ENCODE results near the gene PAX2.

PAX2 gene

DNA sequence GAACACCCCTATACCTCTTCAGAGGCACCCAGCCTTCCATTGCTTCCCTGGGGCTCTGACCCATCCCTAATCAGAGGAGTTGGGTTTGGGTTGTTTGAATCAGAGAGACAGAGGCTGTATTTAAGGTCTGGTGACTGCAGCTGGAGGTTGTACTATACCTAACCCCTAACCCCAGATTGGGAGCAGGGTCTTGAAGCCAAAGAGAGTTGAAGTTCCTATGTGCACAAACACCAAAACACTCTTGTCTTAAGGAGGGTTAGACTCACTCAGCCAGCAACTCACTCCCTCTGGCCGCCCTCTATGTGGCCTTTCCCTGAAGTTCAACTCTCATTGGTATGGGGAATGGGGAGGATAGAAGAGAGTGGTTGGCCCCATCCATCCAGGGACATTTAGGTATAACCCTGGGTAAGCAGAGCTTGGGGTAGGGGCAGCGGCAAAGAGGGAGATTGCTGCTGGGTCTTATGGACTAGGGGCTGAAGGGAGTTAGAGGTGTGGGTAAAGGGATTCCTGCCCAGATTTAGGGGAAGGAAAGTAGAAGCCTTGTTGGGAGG, 80.0 kb downstream of the PAX2 start:
- DNase-seq = no peak

DNA sequence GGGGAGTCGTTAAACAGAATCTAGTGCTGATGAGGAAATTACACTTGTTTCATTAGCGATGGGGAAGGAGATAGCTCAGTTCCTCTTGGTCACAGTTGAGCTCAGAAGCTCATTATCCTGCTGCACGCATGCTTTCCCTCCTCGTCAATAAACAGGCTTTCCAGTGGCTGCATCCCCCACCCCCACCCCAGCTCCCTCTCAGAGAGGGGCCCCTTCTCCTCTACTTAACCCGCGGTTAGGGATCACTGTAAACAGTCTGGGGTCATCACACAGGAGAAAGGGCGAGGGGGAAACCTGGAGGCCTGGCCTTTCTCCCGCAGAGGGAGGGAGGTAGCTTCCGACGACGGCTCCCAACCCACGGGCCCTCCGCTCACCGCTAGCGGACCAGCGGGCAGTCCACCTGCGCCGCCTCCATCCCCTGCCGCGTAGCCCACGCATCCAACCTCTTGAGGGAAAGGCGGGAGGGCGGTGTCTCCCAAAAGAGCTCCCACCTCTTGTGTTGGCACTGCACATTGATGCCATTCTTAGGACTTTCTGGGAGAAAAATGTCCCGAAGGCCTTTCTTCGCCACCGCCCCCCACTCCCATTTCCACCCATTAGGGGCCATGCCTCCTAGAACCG, 80.8 kb downstream of the PAX2 start:
- DNase-seq = no peak

DNA sequence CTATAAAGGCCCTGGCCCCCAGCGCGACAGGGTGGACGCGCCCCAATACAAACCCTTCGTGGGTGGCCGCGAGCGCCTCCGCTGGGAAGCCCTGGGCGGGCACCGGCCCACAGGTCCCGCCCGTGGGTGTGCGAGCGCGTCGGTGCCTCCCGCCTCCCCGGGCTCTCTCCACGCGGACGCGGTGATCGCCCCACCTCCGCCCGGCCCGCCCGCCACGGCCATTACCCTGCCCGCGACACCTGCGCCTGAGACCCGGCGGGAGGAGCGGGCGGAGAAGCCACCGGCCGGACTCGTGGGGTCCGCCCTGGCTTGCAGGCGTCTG, 81.2 kb downstream of the PAX2 start:
- no peak for DNase-seq

GRCh38 chr10:100826983-100827818, 81.8 kb downstream of the PAX2 start:
- peak; percentile 15 for DNase-seq

GRCh38 chr10:100827819-100828737, 82.7 kb downstream of the PAX2 start:
- DNase-seq = peak; percentile 11

- peak; percentile 28 for DNase-seq
Measured at GRCh38 chr10:100828738-100829096, 83.3 kb downstream of the PAX2 start.

GRCh38 chr10:100829097-100829870, 83.9 kb downstream of the PAX2 start:
- DNase-seq = no peak

DNA sequence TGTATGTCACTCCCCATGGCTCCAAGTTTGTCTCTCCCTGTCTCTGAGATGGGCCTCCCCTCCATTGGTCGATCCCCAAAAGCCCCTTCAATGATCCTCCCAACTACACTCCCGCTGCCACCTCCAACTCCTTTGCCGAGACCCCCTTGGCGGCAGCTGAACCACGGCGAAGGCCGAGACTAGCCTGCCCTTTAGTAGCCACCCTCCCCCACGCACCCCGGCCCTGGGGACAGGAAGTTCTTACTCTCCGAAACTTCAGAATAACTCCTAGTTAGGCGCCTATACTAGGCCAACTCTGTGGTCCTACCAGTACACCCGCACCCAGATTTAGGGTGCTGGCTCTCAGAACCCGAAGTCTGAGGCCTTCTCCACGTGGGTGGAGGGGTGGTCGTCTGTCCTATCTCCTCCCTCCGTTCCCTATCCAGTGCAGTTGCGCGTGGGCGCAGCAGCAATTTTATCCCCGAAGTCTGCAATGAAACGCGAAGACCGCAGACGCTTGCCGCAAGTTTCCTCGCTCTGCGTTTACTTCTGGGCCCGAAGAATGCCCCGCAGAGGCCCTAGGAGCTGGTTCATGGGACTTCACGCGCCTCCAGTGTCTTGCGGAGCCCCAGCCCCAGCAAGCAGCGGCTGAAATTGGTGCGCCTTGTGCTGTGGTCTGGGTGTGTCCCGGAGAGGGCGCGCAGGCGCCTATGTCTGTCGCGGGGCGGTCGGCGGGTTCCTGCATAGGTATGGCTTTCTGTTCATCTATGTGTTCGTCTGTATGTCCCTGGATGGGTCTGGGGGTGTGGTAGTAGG, 84.7 kb downstream of the PAX2 start:
- no peak for DNase-seq

DNA sequence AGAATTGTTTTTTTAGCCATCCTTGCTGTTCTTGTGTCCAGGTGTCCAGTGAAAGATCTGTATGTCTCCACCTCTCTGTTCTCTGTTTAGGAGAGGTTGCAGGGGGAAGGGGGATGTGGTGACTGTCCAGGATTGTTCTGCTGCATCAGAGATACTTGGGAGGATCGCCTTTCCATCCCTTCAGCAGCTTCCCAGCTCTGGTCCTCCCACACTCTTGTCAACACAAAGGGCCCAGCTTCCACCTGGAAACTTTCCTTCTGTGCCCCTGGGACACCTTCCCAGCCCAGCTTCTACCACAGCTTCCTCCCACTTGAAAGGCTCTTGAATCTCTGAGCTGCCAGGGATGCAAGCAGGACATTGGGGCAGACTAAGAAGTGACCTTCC, 85.3 kb downstream of the PAX2 start:
- DNase-seq = no peak

- DNase-seq = no peak
Measured at GRCh38 chr10:100831742-100832141, 86.4 kb downstream of the PAX2 start.

DNA sequence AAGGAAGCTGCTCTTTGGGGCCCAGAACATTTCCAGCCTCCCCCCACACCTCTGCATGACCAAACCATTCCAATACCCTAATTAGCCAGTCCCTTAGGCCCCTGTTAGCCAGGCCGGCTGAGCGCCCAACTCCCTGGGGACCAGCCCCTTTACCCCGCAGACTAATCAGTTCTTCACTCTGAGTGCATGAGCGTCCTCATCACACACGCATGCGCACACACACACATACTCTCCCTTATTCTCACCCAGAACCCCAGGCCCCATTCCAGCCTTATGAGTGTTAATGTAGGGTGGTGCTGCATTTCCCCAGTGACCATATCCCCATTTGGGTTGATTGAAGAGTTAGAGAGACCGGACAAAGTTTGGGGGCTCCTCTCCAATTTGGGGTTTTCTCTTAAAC, 90.4 kb downstream of the PAX2 start:
- no peak for DNase-seq

- no peak for DNase-seq
Measured at GRCh38 chr10:100836891-100837290, 91.5 kb downstream of the PAX2 start.

DNA sequence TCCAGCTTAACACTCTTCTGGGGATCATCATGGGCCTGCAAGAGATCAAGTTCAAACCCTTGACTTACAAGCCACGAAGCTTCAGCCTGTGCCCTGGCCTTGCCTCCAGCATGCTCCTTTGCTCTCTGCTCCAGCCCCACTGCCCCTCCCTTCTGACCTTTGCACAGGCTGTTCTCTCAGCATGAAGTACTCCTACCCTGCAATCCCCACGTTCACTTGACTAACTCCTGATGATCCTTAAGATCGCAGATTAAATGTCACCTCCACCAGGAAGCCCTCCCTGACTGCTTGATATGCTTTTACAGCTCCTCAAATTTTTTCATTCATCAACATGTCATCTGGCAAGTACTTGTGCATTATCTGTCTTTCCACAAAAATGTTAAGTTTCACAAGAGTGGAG, 91.9 kb downstream of the PAX2 start:
- no peak for DNase-seq

DNA sequence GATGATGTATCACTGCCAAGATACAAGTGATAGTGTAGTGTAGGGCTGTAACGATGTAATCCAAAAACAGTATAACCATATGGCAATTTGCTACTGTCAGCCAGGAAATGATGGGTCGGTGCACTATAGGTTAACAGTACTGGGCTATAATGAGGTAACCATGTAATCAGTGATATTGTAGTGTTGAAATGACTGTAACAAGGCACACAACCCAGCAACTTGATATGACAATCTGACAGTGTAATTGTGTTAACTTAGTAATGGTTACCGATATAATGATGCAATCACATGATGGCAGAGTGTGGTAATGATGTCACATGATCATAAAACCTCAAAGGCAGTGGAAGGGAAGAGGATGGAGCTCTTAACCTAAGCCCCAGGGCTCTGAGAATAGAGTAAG, 93.6 kb downstream of the PAX2 start:
- no peak for DNase-seq

DNA sequence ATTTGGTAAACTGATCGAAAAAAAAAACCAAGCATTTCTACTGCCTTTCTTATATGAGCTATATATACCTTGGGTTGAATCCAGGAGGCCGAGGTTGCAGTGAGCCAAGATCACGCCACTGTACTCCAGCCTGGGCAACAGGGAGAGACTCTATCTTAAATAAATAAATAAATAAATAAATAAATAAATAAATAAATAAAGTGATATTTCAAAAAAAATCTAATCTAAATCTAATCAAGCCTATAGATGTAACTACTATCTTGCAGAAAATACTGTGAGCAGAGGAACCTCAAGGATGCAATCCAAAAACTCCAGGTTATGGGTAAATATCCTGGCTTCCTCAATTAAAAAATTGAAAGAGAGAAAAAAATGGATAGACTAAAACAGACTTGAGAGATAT, 96.1 kb downstream of the PAX2 start:
- no peak for DNase-seq

DNA sequence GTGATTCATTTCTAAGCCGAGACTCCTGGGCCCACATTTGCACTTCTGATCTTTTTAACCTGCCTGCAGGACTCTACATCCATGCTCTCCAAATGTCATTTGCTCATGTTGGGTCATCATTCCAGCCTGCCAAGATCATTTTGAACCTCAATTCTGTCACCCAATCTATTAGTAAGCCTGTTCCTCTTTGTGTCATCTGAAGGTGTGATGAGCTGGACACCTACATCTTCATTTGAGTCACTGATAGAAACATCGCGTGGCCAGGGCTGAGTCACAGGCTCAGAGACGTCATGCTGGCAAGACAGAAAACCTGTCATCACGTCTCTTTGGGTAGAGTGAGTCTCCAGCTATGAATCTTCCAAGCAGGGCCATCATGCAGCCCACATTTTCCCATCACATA, 102.1 kb downstream of the PAX2 start:
- DNase-seq = no peak

DNA sequence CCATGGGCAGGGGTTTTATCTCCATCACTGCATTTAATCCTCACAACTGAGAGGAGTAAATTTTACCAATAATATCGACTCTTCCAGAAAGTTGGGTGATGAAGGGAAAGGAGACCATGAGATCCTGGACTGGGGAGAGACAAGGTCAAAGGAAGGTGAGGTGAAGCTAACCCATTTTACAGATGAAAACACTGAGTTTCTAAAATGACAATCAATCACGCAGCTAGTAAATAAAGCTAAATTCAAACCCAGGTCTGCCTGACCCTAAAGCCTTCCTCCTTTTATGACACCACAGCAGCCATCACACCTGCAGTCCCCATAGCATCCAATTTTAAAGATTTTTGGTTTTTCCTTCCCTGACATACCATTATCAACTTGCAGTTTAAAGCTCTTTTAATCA, 103.4 kb downstream of the PAX2 start:
- no peak for DNase-seq

- no peak for DNase-seq
Measured at GRCh38 chr10:100858261-100858660, 112.9 kb downstream of the PAX2 start.

GRCh38 chr10:100858747-100859483, 113.5 kb downstream of the PAX2 start:
- DNase-seq = no peak

GRCh38 chr10:100859484-100859763, 114.0 kb downstream of the PAX2 start:
- no peak for DNase-seq

DNA sequence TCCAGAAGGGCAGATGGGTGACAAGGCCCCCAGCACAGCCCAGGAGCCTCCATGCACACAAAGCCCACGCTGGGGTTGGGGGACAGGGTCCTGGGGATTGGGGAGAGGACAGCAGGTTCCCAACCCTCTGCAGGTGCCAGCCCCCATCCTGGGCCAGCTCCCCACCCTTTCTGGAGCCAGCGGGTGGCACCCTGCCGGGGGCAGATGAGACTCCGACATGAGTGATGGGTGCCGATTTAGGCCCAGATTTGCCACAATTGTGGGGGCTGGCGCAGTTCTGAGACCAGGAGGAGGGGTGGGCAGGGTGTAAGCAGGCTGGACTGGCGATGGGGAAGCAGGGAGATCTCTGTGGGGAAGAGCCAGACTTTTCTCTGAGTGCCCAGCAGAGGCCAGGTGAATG, 118.1 kb downstream of the PAX2 start:
- no peak for DNase-seq
